Measurements from ENCODE around the gene GAPT.

The GAPT gene

GRCh38 chr5:58491216-58491892, at the start of gene GAPT:
GAPT (plus strand) TSS chr5:58491435; CDS start chr5:58494537, 3,102 bp downstream.
- no peak for DNase-seq (ENCODE audit: low read depth)

- no peak for DNase-seq (ENCODE audit: low read depth)
Observed at GRCh38 chr5:58444805-58445204, 46.4 kb upstream of the GAPT start.

- no peak for DNase-seq (ENCODE audit: low read depth)
Observed at GRCh38 chr5:58446024-58446423, 45.2 kb upstream of the GAPT start.

GRCh38 chr5:58447226-58447625, 44.0 kb upstream of the GAPT start:
- no peak for DNase-seq (ENCODE audit: low read depth)

GRCh38 chr5:58450018-58450417, 41.2 kb upstream of the GAPT start:
- DNase-seq (ENCODE audit: low read depth) = no peak

GRCh38 chr5:58450811-58451629, 40.2 kb upstream of the GAPT start:
- no peak for DNase-seq (ENCODE audit: low read depth)

DNA sequence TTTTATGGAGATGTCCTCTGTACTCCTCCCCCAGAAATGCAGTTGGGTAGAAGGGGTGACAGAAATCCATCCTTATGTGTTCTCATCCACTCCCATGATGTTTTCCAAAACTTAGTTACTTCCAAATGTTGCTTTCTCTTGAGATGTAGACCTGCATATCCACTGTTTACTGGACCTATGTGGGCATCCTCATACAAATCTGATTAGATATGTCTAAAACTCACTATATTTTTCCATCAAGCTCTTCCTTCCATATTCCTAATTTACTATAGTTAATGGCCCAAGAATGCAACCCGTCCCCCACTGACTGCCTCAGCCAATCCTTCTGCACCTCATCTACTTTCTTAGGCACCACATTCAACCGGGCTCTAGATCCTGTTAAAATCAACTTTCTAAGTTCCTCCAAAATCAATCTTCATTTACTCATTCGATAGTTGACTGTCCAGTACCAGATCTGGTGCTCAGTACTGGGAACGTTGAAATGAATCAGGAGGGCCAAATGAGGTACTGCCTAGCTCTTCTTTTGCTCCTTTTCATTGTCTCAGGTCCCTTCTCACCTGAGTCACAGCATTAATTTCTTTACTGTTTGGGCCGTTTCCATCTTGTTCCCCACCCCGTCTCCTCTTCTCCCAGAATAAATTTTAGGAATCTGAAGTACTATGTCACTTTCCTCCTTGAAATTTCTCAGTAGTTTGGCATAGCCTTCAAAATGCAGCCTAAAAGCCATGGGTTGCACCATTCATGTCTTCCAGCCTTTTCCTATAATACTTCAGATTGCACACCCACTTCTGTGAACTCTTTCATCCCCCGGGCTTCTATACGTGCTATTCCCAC, 39.3 kb upstream of the GAPT start:
- DNase-seq (ENCODE audit: low read depth) = no peak

- DNase-seq (ENCODE audit: low read depth) = no peak
Observed at GRCh38 chr5:58452566-58453258, 38.5 kb upstream of the GAPT start.

DNA sequence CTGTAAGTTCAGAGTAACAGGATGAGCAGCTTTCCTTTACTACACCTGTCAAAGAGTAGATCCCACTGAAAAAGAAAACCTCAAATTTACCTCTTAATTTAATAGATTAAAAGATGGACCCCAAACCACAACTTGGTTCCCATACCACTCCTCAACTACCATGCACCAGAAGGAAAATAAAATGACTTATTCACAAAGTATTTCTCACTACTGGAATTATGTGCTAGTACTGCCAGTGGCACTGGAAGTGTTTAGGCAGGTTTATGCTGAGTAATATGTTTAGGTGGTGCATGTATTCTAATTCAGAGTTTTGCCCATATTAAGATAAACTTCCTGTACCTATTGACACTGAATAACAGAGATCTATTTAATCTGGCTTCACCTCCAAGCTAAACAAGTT, 37.9 kb upstream of the GAPT start:
- no peak for DNase-seq (ENCODE audit: low read depth)

DNA sequence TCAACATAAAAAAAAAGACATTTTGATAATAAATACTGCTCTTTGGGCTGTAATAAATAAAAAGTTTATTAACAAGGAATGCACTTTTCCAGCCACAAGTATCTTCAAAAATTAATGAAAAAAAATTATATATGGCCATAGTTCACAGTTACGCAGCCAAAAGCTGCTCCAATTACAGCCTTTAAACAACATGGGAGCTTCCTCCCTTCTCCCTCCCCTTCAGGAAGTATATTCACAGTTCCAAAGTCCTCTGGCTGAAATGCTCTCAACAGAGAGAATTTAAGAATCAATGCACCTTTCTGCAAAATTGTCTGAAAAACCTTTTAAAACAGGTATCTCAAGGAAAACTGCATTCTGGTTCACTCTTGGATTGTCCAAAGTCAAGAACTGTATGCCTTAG, 37.2 kb upstream of the GAPT start:
- no peak for DNase-seq (ENCODE audit: low read depth)

DNA sequence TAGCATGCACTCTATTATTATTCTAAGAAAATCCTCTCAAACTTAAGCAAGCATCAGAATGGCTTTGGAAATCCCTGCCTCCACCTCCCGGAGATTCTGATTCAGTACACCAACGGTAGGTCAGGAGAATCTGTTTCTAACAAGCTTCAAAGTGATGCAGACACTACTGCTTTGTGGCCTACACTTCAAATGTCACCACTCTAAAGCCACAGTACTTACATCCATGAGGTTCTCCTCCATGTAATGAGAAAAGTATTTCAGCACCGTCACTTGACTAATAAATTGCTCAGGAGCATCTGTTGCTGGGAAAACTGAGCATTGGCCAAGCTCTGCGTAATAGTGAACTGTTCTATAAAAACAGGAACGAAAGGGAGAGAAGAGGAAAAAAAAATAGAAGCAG, 36.2 kb upstream of the GAPT start:
- DNase-seq (ENCODE audit: low read depth) = no peak

- no peak for DNase-seq (ENCODE audit: low read depth)
Observed at GRCh38 chr5:58455480-58455879, 35.8 kb upstream of the GAPT start.

- no peak for DNase-seq (ENCODE audit: low read depth)
Observed at GRCh38 chr5:58456026-58456425, 35.2 kb upstream of the GAPT start.

GRCh38 chr5:58456486-58456885, 34.7 kb upstream of the GAPT start:
- no peak for DNase-seq (ENCODE audit: low read depth)

- DNase-seq (ENCODE audit: low read depth) = no peak
Observed at GRCh38 chr5:58457050-58457449, 34.2 kb upstream of the GAPT start.

DNA sequence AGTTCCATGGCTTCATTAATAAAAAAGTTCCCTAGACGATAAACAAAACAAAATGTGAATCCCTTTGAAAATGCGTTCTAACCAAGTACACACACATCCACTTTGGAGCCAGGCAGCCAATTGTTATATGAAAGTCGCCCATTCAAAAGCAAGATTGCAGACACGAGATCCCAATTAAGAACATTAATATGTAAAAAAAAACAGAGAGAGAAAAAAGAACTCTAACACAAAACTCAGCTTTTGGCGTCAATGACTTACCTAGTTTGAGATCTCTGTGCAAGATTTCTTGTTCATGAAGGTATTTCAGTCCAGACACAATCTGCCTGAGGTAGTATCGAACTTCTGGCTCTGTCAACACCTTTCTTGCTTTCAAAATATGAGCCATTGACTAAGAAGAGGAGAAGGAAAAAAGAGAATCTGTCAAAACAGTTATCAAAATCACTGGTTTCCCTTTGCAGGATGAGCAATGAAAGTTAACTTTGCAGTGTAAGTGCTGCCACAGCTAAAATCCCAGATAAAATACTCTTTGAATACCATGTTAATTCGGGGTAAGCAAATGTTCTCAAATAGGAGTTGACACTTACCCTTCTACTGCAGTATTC, 33.0 kb upstream of the GAPT start:
- no peak for DNase-seq (ENCODE audit: low read depth)

GRCh38 chr5:58458743-58459145, 32.5 kb upstream of the GAPT start:
- no peak for DNase-seq (ENCODE audit: low read depth)

- DNase-seq (ENCODE audit: low read depth) = no peak
Observed at GRCh38 chr5:58459146-58460001, 31.9 kb upstream of the GAPT start.

DNA sequence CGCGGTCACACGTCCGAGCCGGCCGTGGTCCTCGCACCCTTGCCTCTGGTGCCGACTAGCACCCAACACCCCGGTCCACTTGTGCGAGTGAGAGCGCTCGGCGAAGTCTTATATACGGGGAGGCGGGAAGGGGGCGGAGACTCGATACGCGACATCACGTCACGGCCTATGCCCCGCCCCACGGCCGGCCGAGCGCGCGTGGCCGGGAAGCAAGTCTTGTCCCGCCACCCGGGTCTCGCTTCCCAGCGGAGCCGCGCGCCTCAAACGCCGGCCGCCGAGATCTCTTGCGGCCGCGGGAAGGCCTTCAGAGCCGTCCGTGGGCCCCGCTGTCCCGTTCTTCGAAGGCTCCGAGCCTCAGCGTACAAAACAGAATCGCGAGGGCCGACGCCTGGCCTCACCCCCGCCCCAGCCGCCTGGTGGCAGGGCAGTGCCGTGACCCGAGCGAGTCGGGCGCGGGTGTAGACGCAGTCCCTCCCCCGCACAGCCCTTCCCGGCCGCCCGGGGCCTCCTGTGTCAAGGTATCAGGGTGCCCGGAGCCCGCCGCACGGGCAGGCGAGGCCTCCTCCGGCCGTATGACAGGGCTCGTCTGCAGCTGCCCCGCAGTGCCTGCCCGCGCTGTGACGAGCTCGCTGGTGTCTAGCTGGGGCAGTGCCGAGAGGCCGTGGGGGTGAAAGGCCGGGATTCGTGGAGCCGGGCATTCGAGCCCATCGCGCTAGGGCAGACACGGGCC, 31.1 kb upstream of the GAPT start, which contains the start of gene PLK2:
PLK2 (minus strand) TSS at position 85 of the 730 bp plus-strand sequence. CDS start 127 bp downstream, outside the sequence.
- peak; percentile 83 for DNase-seq (ENCODE audit: low read depth)

Measured in activated T-cell treated with anti-CD3 and anti-CD28 coated beads for 24 hours (primary cell).